Activated CD8-positive, alpha-beta memory T cell treated with anti-CD3 and anti-CD28 coated beads, Interleukin-2, amount 50 U/mL, for 48 hours (primary cell): ENCODE data around the gene FUT7.

Experiments
- DNase-seq: peaks from one replicate; pipeline ENCODE4 v3.0.0-alpha.2; 2020

Gene FUT7

DNA sequence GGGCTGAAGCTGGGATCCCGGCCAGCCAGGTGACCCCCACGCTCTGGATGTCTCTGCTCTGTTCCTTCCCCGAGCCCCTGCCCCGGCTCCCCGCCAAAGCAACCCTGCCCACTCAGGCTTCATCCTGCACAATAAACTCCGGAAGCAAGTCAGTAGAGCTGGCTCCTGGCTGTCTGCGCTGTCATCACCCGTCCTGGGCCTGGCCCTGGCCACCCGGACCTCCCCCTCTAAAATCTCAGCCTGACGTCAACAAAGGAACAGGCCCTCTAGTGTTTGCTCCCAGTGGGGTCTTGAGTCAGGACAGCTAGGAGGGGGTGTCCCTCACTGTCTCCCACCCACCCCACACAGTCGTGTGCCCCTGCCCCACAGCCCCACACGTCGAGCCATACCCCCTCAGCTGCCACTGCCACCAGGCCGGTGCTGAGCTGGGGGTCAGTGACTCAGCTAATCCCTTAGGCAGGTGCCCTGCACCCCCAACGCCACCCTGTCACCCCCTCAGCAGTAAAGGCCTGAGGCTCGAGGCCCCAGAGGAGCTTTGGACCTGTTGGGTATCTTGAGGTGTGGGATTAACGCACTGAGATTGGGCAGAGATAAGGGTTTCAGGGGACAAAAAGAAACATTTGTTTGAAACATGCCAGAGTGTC, 50.2 kb downstream of the FUT7 start:
- DNase-seq = no peak

DNA sequence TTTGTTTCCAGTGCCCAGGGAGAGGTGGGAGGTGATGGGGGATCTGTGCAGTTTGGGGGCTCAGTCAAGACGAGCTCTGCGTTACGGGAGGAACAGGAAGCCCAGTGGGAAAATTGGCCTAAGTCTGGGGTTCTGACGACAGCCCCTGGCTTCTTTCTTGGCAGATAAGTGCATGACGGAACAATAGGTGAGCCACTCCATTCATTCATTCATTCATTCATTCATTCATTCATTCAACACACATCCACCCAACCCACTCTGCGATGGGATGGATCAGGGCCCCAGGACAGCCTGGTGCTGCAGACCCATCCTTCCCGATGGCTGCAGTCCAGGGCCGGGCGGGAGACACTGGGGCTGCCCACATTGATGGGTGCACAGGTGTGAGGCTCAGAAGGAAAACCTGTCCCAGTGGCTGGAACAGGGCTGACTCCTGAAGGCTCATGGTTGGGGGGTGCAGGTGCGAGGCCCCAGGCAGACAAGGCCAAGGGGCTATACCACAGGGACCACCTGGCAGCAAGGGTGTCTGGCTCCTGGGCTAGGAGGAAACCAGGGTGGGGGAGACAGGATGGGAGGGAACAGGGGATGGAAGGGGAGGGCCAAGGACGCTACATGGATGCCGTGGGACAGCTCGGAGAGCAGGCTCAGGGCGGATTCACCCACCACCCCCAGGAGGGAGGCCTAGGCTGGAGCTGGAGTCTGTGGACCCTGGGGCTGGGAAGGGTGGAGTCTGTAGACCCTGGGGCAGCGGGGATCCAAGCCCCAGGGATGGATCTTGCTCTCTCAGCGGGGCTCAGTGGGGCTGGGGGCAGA, 51.0 kb downstream of the FUT7 start:
- no peak for DNase-seq
